ENCODE measurements around the gene UBTD1.
A peak's percentile ranks its signal among the peaks of the same experiment; 100 is the strongest.

Gene UBTD1

GRCh38 chr10:97483921-97484320, 14.8 kb upstream of the UBTD1 start:
- no peak overlapping the region for H3K27ac ChIP-seq
- no peak for TF ChIP-seq CTCF (conservative IDR thresholded peaks at IDR 0.05)

- no peak for TF ChIP-seq CTCF (conservative IDR thresholded peaks at IDR 0.05)
Observed at GRCh38 chr10:97485647-97486281, 13.0 kb upstream of the UBTD1 start.

GRCh38 chr10:97490592-97490991, 8.1 kb upstream of the UBTD1 start:
- H3K27ac ChIP-seq = no peak overlapping the region
- no peak for TF ChIP-seq CTCF (conservative IDR thresholded peaks at IDR 0.05)

More at GRCh38 chr10:97485647-97486281, 13.0 kb upstream of the UBTD1 start:
- no peak overlapping the region for H3K27ac ChIP-seq

GRCh38 chr10:97494151-97494550, 4.6 kb upstream of the UBTD1 start:
- H3K27ac ChIP-seq = no peak overlapping the region
- TF ChIP-seq CTCF (conservative IDR thresholded peaks at IDR 0.05) = no peak

GRCh38 chr10:97494863-97495506, 3.7 kb upstream of the UBTD1 start:
- H3K27ac ChIP-seq = no peak overlapping the region

GRCh38 chr10:97497572-97498075, 1.1 kb upstream of the UBTD1 start:
- no peak for TF ChIP-seq CTCF (conservative IDR thresholded peaks at IDR 0.05)
- H3K27ac ChIP-seq = peak overlapping the region; percentile 95

More at GRCh38 chr10:97494863-97495506, 3.7 kb upstream of the UBTD1 start:
- no peak for TF ChIP-seq CTCF (conservative IDR thresholded peaks at IDR 0.05)

GRCh38 chr10:97498076-97498840, 466 bp upstream of the UBTD1 start, which contains the start of gene MMS19:
TSS of gene MMS19 (minus strand) at chr10:97498422. CDS start at chr10:97498384, 38 bp downstream.
- H3K27ac ChIP-seq = peak within 1 kb of the TSS; percentile 95
- no peak for TF ChIP-seq CTCF (conservative IDR thresholded peaks at IDR 0.05)
